ENCODE results near the gene TMEM132D. TPM values are rescaled to one million over a fixed set of nuclear protein-coding genes. Genes with fewer than 3 reads are reported as not detected.

The TMEM132D gene
- total and polyA plus RNA-seq, 2 of the 8 experiments (the other 6 are each of a cell fraction or from before 2014, with no cell fraction given): 3.5 to 10.1 TPM

- TF ChIP-seq CHD1 (IDR thresholded peaks at IDR 0.05; ENCODE audit: low read depth, low read length): no peak
- no peak for TF ChIP-seq KDM5A (IDR thresholded peaks at IDR 0.05; ENCODE audit: low read length)
- TF ChIP-seq SAP30 (IDR thresholded peaks at IDR 0.05; ENCODE audit: insufficient read depth, insufficient replicate concordance, low read length): no peak
- no peak for TF ChIP-seq EP300 (IDR thresholded peaks at IDR 0.05; ENCODE audit: borderline replicate concordance in 1 of 2, low read depth in 2 of 2, low read length in 2 of 2)
- no peak for TF ChIP-seq RBBP5 (IDR thresholded peaks at IDR 0.05; ENCODE audit: borderline replicate concordance, low read depth, low read length)
Observed at GRCh38 chr12:129203456-129203855, 700.4 kb downstream of the TMEM132D start (continued).

Measured in H1 (cell line).